Measurements from ENCODE around the gene MADCAM1.

DNA sequence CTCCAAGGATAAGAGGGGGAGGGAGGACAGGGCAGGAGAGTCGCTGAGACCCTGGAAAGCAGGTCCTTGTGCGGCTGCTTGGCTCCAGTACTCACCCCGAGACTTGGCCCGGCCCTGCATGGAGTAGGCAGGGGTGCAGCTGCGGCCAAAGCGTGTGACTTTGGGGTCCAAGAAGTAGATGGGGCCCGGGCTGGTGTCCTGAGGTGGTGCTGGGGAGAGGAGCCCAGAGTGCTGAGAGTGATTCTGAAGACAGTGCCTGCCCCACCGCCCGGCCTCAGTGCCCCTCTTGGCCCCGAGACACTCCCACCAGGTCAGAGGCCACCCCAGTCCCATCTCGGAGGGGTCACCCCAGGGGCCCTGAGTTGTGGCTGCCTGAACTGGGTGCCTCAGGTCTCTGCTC is 28.7 kb upstream of the MADCAM1 start:
- TF ChIP-seq POLR2AphosphoS5 (IDR thresholded peaks at IDR 0.05; ENCODE audit: low read depth, low read length) (no peak), POLR2A (IDR thresholded peaks at IDR 0.05; ENCODE audit: low read depth, low read length) (no peak), SPI1 (IDR thresholded peaks at IDR 0.05; ENCODE audit: low read depth, low read length) (no peak), PAX5 (IDR thresholded peaks at IDR 0.05; ENCODE audit: insufficient read depth, low read length, severe bottlenecking) (no peak)
